Hepatocyte (in vitro differentiated cells): ENCODE measurements around the gene ASAP2. TPM values are rescaled to one million over a fixed set of nuclear protein-coding genes. Genes with fewer than 3 reads are reported as not detected.

Experiments
- DNase-seq: peaks from one replicate; pipeline ENCODE4 v3.0.0-alpha.2; 2016; ENCODE audit warnings: low spot score
- H2AFZ ChIP-seq: fragments of 200-600 bp; sonication (generic); 2 replicates; pipeline ENCODE4 v1.6.0; 2016; ENCODE audit warnings: antibody characterized with exemption, mild to moderate bottlenecking
- H3K27ac ChIP-seq: fragments of 200-600 bp; sonication (generic); 2 replicates; pipeline ENCODE4 v1.5.1; 2016; ENCODE audit warnings: mild to moderate bottlenecking
- H3K27me3 ChIP-seq: fragments of 200-600 bp; sonication (generic); 2 replicates; pipeline ENCODE4 v1.6.1; 2016
- H3K36me3 ChIP-seq: fragments of 200-600 bp; sonication (generic); replicated peaks from 2 replicates; pipeline ENCODE4 v1.5.1; 2016; ENCODE audit warnings: low read depth; ENCODE audit not compliant: insufficient read depth
- H3K4me1 ChIP-seq: fragments of 200-600 bp; sonication (generic); 2 replicates; pipeline ENCODE4 v1.5.1; 2016; ENCODE audit warnings: mild to moderate bottlenecking, moderate library complexity; ENCODE audit not compliant: insufficient read depth
- H3K4me2 ChIP-seq: fragments of 200-600 bp; sonication (generic); 2 replicates; pipeline ENCODE4 v1.6.0; 2016
- H3K4me3 ChIP-seq: fragments of 200-600 bp; sonication (generic); 2 replicates; pipeline ENCODE4 v1.5.1; 2016; ENCODE audit warnings: mild to moderate bottlenecking
- H3K79me2 ChIP-seq: fragments of 200-600 bp; sonication (generic); 2 replicates; pipeline ENCODE4 v1.6.0; 2017; ENCODE audit warnings: mild to moderate bottlenecking
- H3K9me2 ChIP-seq: fragments of 200-600 bp; sonication (generic); replicated peaks from 2 replicates; pipeline ENCODE4 v1.6.0; 2017; ENCODE audit warnings: mild to moderate bottlenecking; ENCODE audit not compliant: insufficient read depth
- H3K9me3 ChIP-seq: fragments of 200-600 bp; sonication (generic); 2 replicates; pipeline ENCODE4 v1.5.1; 2016; ENCODE audit warnings: low read depth, mild to moderate bottlenecking
- H4K20me1 ChIP-seq: fragments of 200-600 bp; sonication (generic); 2 replicates; pipeline ENCODE4 v1.6.0; 2016; ENCODE audit warnings: mild to moderate bottlenecking; ENCODE audit not compliant: insufficient read depth, poor library complexity, severe bottlenecking
- CTCF ChIP-seq: fragments of 200-600 bp; sonication (generic); IDR thresholded peaks from 2 replicates; pipeline ENCODE4 v1.5.1; 2016; ENCODE audit warnings: antibody characterized with exemption, mild to moderate bottlenecking; ENCODE audit not compliant: poor library complexity
- EZH2 ChIP-seq: fragments of 200-600 bp; sonication (generic); IDR thresholded peaks from 2 replicates; pipeline ENCODE4 v1.6.1; 2016; ENCODE audit warnings: antibody characterized with exemption, mild to moderate bottlenecking, borderline replicate concordance
- EZH2phosphoT487 ChIP-seq: fragments of 200-600 bp; sonication (generic); IDR thresholded peaks from one replicate; pipeline ENCODE4 v1.6.1; 2018; ENCODE audit warnings: antibody characterized with exemption, mild to moderate bottlenecking, low read depth, moderate library complexity; ENCODE audit not compliant: unreplicated experiment, severe bottlenecking
- WGBS: methylation state at CpG from one replicate; pipeline ENCODE4 v1.1.6; 2016; ENCODE audit warnings: low lambda C conversion rate; ENCODE audit errors: missing lambda C conversion rate; 5-methylcytosine and 5-hydroxymethylcytosine counted together
- polyA plus RNA-seq: library from polyadenylated mRNA; unstranded; fragments of >200 nt; fragmentation: Nextera tagmentation; extraction: Ambion mirVana; gene quantifications from 2 replicates; pipeline ENCODE4 v1.2.1, GENCODE V29; 2016
- total RNA-seq: library from RNA; depleted of rRNA; stranded (reverse); fragments of >200 nt; gene quantifications from 2 replicates; pipeline ENCODE4 v1.2.3, GENCODE V29; 2014

The ASAP2 gene
- total and polyA plus RNA-seq, 2 experiments from 2014 or later: 13.7 to 21.3 TPM

- no peaks in the 10 kb centered on the region for H3K9me3 ChIP-seq
- 95% methylated on average over 6 of the region's 6 CpGs for WGBS
- DNase-seq: no peak
- H3K36me3 ChIP-seq: no peaks in the 10 kb centered on the region
- H2AFZ ChIP-seq: no peak overlapping the region
- TF ChIP-seq EZH2phosphoT487 (no peak), EZH2 (no peak)
- no peaks in the 10 kb centered on the region for H3K27me3 ChIP-seq
- H3K79me2 ChIP-seq: no peaks in the 10 kb centered on the region
- no peak overlapping the region for H3K4me2 ChIP-seq
- no peaks in the 10 kb centered on the region for H3K9me2 ChIP-seq
- no peaks in the 10 kb centered on the region for H3K4me1 ChIP-seq
- H4K20me1 ChIP-seq: no peaks in the 10 kb centered on the region
- H3K4me3 ChIP-seq: no peak overlapping the region
- H3K27ac ChIP-seq: no peak overlapping the region
Measured at GRCh38 chr2:9373476-9373875, 166.9 kb downstream of the ASAP2 start.

- TF ChIP-seq CTCF (no peak), EZH2 (no peak), EZH2phosphoT487 (no peak)
- H3K9me3 ChIP-seq: no peaks in the 10 kb centered on the region
- no peaks in the 10 kb centered on the region for H3K79me2 ChIP-seq
- H2AFZ ChIP-seq: no peak overlapping the region
- H3K27ac ChIP-seq: no peak overlapping the region
- WGBS: 97% methylated on average over 18 of the region's 18 CpGs
- no peak for DNase-seq
- no peak overlapping the region for H3K4me2 ChIP-seq
- no peaks in the 10 kb centered on the region for H4K20me1 ChIP-seq
- no peak overlapping the region for H3K4me3 ChIP-seq
- no peaks in the 10 kb centered on the region for H3K4me1 ChIP-seq
- no peaks in the 10 kb centered on the region for H3K27me3 ChIP-seq
- H3K36me3 ChIP-seq: no peaks in the 10 kb centered on the region
- H3K9me2 ChIP-seq: no peaks in the 10 kb centered on the region
Measured at GRCh38 chr2:9374071-9374730, 167.6 kb downstream of the ASAP2 start.

GRCh38 chr2:9375857-9376428 lies 169.3 kb downstream of the ASAP2 start:
- Histone ChIP-seq H3K27ac (no peak overlapping the region), H3K36me3 (no peaks in the 10 kb centered on the region), H3K9me3 (no peaks in the 10 kb centered on the region), H3K9me2 (no peaks in the 10 kb centered on the region), H3K4me1 (peaks cover 5% of the 10 kb centered on the region), H2AFZ (no peak overlapping the region), H3K4me2 (no peak overlapping the region), H3K27me3 (no peaks in the 10 kb centered on the region), H4K20me1 (no peaks in the 10 kb centered on the region), H3K4me3 (no peak overlapping the region), H3K79me2 (no peaks in the 10 kb centered on the region)
- WGBS: 97% methylated on average over 4 of the region's 4 CpGs
- TF ChIP-seq EZH2phosphoT487 (no peak), CTCF (no peak), EZH2 (no peak)
- DNase-seq: no peak

GRCh38 chr2:9377461-9378097 lies 171.0 kb downstream of the ASAP2 start:
- no peaks in the 10 kb centered on the region for H4K20me1 ChIP-seq
- WGBS: 83% methylated on average over 9 of the region's 9 CpGs
- peaks cover 6% of the 10 kb centered on the region for H3K4me1 ChIP-seq
- no peaks in the 10 kb centered on the region for H3K9me3 ChIP-seq
- H2AFZ ChIP-seq: no peak overlapping the region
- H3K9me2 ChIP-seq: no peaks in the 10 kb centered on the region
- H3K4me3 ChIP-seq: no peak overlapping the region
- H3K36me3 ChIP-seq: no peaks in the 10 kb centered on the region
- H3K27me3 ChIP-seq: no peaks in the 10 kb centered on the region
- no peak overlapping the region for H3K4me2 ChIP-seq
- no peak for DNase-seq
- no peaks in the 10 kb centered on the region for H3K79me2 ChIP-seq
- no peak overlapping the region for H3K27ac ChIP-seq
- TF ChIP-seq EZH2phosphoT487 (no peak), EZH2 (no peak), CTCF (no peak)
